NOMO-1 treated with dmso at 0.1 percent for 144 hours (cell line): ENCODE data around the gene MUC5B.

Experiments
- DNase-seq: peaks from one replicate; lab custom pipeline; 2025; ENCODE audit not compliant: unreplicated experiment; lab: John Stamatoyannopoulos, UW

Gene MUC5B

DNA sequence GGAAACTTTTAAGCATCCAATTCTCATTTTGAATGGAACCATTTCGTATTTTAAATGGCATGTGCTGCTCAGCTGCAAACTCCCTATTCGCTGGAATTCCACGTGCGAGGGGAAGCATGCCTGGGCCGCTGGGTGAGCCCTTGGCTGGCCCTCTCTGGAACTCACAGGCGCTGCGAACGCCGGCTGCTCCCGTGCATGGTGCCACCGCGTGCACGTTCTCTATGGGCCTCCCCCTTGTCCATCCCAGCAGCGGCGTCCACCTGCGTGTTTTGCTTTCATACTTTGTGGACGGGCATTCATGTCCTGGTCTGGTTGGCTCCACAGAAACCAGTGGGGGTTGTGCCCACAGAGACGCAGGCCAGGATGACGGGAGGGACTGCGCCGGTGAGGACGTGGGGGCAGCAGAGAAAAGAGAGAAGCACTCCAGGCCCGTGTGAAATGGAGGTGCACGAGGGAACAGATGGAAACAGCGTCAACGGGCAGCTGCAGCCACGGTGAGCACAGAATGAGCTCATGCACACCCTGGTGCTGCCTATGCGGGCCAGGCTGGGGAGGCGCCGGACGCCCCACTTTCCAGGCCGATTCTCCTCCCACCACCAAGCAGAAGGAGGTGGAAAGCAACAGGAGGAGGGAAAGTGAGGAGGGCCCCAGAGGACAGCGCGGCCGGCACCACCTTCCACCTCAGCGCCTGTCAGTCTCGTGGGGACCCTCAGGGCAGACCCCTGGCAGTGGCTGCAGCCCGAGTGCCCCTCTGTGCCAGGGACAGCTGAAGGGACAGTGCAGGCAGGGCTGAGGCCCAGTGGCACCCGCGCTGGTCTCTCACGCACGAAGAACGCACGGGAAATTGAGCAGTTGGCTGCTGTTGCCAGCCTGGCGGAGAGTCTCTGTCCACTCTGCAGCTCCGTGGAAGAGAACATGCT, 57.5 kb downstream of the MUC5B start:
- DNase-seq = no peak

DNA sequence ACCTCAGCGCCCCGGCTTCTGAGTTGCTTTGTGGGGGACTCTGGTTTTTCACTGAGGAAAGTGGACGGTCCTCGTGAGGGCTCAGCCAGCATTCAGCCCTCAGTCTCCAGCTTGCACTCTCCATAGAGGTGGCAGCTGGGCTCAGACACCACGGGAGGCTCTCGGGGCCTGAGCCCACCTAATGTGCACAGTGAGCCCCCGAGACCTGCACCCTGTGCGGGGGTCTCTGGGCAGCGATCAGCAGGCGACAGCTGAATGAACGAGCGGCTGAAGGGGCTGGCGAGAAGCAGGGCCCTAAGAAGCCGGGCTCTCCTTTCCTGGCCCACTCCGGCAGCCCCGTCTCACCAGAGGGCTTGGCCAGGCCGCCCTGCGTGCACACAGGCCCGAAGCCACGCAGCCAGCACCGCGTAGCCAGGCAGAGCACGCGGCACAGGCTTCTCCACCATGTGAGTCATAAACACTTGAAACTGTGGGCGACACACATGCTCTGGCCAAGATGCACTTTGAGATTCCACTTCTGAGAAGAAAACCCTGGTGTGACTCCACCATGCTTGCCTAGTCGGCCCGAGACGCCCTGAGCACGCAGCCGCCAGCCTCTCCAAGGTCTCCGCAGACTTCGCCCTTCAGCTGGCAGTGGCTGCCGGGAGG, 58.6 kb downstream of the MUC5B start:
- no peak for DNase-seq

DNA sequence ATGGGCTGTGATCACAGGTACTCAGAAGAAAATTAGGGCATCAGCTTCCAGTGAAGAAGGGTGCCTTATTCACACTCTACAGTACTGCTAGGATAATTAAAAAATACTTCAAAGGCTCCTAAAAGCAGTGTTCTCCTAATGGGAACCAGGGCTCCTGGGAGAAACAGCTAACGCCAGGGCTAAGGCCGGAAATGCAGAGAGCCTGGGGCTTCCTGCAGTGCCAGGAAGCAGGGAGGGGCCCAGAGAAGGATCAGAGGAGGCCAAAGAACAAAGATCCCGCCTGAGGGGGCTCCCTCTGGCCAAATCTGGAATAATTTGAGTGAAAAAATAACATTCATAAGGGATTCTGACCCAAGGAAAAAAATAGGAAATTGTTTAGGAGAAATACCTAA, 59.1 kb downstream of the MUC5B start:
- no peak for DNase-seq

DNA sequence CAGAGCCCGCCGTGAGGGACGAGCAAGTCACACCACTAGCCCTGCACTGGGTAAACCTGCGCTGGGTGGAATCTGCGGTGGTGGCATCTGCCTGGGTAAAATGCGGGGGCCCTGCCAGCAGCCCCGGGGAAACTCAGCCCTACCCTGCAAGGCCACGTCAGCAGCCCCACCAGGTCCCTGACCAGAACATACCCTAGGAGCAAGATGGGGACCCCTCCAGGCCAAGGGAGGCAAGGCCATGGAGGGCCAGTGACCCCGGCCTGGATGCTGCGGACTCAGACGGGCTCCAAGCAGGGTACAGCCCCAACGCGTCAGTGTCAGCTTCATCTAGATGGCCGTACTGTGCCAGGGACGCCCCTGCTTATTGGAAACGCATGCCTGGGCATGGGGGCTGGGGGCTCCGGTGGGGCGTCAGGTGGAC, 60.2 kb downstream of the MUC5B start:
- no peak for DNase-seq

DNA sequence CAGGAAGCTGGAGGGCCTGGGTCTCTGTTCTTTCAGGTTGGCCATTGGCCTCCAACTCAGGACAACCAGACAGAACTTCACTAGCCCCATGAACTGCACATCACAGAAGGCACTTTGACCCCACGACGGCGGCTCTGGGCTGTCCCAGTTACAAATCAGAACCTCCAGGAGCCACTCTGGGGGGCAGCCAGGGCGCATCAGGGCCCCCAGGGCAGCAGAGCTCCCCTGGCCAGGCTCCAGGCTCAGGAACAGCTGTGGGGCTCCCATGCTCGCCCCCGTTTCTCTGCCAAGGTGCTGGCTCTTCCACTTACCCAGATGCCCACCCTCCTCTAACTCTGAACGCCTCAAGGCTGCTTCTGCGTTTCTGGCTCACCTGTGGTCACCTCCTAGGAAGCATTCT, 61.0 kb downstream of the MUC5B start:
- DNase-seq = no peak

DNA sequence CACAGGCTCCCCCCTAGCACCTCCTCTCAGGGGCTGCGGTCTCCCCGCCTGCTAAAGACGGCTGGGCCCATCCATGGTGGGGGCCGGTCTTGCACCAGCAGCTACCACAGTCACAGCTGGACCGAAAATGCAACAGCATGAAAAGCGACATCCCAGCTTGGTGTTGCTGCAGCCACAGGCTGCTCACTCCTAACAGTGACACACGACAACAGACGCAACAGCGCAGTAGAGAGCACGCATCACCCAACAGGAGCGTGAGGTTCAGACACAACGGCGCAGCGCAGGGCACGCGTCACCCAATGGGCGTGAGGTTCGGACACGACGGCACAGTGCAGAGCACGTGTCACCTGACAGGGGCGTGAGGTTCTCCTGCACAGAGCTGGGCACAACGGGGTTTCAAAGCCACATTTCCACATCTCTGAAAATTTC, 62.5 kb downstream of the MUC5B start:
- no peak for DNase-seq

DNA sequence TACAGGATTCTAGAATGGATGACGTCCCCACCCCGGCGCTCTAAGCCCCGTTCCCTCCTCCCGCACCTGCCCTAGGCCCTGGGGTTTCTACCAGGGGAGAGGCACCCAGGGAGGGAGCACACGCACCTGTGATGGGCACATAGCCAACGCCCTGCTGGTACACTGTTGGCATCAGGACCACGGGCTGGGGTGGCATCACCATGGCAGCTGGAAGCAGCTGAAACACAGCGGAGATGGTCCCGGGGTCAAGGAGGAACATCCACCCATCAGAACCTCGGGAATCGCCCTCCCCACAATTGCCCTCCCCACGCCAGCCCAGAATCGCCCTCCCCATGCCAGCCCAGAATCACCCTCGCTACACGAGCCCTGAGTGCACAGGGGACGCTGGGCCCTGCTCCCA, 63.0 kb downstream of the MUC5B start:
- DNase-seq = no peak

DNA sequence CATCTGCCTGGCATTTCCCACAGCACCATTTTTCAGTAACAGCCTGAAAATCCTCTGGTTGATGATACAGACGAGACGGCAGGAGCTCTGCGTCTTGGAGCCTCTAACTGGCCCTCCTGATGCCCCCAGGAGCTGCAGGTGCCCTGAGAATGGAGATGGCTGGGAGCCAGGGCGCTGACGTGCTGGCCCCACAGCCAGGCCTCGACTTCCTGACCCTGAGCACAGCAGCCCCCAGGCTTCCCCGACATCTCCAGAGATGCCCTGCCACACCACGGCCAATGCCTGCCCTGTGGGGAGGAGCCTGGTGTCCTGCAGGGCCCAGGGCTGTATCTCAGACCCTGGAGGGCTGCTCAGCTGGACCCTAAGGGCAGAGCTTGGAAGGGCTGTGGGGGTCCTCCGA, 65.1 kb downstream of the MUC5B start:
- no peak for DNase-seq

DNA sequence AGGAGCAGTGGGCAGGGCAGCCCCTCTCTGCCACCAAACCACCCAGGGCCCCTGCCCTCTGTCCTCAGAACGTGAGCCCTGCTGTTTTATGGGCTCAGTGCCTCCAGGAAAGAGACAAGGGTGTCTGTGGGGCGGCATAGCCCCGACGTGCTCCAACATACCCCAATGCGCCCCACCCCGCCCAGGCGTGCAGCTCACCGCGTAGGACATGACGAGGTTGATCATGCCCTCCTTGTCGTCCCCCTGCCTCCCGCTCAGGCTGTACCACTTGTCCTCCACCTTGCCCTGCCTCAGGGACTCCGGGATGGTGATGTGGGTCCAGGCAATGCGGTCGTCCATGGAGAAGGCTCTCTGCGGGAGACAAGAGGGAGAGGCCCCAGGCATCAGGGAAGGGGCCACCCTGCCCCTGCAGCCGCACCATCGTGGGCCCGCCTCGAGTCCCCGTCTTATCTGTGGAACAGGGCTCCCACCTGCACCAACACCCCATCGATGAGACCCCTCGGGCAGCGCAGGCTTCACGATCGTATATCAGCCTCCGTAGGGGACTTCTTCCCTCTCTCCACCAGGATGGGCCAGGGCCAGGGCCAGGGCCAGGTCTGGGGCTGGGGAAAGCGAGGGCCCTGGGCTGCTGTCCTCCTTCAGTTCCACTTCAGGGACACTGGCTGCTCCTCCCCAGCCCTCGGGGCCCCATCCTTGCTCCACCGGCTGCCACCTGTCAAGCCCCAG, 65.7 kb downstream of the MUC5B start:
- DNase-seq = no peak

DNA sequence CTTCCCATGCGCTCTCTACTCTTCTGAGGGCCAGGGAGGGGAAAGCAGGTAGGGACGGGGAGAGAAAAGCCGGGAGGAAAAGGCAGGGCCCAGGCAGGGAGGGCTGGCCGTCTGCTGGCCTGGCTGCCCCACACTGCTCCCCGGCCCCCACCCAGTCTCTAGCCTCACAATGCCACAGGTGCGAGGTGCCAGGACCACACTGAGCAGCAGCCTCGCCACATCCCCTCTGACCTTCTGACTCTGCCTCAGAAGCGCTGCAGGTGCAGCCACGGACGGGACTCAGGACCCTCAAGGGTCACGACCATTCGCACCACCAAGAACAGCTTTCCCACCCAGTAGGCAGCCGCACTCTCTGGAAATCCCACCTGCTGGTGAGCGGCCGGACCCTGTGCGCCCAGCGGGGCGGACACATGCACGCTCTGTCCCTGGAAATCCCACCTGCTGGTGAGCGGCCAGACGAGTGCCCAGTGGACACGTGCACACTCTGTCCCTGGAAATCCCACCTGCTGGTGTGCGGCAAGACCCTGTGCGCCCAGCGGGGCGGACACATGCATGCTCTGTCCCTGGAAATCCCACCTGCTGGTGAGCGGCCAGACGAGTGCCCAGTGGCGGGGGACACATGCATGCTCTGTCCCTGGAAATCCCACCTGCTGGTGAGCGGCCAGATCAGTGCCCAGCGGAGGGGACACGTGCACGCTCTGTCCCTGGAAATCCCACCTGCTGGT, 66.5 kb downstream of the MUC5B start:
- no peak for DNase-seq

DNA sequence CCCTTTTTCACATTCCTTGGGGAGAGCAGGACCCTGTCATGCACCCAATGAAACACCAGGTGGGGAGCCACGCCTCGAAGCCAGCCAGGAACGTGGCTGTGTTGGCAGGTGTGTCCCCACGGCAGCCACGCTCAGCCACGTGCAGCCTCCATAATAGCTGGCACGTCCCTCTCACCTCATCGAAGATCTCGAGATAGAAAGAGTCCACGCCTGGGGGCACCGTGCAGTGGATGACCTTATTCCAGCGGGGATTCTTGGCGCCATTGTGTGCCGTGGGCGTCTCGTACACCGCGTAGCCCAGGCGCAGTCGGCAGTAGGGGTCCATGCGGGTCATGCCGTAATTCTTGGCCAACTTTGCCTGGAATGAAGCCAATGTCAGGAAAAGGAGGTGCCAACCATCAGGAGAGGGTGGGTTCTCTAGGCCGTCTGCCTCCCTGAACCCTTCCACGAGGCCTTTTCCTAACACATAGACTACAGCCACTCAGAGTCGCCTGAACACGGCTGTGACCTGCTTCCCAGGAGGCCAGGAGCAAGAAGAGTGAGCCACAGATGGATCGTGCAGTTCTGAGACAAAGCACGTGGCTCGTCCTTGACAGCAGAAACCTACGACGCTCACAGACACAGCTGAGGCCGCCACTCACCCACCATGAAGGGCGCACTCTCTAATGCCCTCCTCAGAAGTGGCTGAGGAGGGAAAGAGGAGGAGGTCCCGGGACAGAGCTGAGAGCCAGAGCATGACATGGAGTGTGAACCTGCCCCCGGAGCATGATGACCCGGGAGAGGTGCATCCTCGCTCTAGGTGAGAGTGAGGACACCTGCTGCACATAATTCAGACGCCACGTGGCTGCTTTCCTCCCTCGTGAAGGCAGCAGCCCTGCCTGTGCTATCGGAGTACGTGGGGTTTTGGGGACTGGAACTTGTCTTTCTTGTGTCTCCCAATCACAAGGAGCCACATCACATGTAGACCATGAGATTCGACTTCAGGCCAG, 67.5 kb downstream of the MUC5B start:
- no peak for DNase-seq

DNA sequence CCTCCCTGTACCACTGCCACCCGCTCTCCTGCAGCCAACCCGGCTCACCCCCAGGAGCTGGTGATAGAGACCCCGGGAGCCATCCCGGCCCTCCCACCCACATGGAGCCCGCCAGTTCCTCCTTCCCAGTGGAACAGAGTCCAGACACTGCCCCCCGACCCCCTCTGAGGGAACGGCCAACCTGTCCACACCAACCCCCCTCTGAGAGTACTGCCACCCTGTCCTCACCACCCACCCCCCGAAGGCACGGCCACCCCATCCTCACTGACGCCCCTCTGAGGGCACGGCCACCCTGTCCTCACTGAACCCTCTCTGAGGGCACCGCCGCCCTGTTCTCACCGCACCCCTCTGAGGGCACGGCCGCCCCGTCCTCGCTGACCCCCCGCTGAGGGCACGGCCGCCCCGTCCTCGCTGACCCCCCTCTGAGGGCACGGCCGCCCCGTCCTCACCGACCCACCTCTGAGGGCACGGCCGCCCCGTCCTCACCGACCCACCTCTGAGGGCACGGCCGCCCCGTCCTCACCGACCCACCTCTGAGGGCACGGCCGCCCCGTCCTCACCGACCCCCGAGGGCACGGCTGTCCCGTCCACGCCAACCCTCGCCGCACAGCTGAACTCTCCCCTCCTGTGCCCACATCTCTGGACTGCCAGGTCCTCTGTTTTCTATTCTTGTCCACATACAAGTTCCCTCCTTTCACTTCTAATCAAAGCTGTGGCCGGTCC, 68.6 kb downstream of the MUC5B start:
- no peak for DNase-seq

DNA sequence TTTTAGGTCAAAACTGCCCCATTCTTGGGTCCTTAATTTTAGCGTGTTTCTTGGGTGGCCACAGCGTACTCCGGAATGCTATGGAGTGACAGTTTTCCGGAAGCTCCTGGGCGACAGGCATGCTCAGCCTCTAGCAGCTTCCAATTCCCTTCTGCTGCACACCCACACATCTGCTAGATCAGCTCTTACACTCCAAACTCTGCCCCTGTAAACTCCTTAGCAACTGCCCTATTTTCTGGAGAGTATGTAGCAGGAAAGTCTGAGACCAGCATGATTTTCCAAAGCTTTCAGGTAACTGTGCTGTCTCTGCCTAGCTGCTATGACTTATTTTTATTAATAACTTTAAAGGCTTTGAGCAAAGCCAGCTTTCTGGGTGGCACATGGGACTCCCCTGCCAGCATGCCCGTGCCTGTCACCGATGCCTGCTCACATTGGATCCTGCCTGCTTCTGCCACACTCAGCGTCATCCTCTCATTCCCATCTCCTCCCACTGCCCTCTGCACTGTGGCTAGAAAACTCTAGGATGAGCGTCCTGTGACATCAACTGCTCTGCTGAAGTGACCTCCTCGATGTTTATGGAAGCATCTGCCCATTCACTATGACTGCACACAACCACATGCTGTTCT, 69.3 kb downstream of the MUC5B start:
- no peak for DNase-seq

DNA sequence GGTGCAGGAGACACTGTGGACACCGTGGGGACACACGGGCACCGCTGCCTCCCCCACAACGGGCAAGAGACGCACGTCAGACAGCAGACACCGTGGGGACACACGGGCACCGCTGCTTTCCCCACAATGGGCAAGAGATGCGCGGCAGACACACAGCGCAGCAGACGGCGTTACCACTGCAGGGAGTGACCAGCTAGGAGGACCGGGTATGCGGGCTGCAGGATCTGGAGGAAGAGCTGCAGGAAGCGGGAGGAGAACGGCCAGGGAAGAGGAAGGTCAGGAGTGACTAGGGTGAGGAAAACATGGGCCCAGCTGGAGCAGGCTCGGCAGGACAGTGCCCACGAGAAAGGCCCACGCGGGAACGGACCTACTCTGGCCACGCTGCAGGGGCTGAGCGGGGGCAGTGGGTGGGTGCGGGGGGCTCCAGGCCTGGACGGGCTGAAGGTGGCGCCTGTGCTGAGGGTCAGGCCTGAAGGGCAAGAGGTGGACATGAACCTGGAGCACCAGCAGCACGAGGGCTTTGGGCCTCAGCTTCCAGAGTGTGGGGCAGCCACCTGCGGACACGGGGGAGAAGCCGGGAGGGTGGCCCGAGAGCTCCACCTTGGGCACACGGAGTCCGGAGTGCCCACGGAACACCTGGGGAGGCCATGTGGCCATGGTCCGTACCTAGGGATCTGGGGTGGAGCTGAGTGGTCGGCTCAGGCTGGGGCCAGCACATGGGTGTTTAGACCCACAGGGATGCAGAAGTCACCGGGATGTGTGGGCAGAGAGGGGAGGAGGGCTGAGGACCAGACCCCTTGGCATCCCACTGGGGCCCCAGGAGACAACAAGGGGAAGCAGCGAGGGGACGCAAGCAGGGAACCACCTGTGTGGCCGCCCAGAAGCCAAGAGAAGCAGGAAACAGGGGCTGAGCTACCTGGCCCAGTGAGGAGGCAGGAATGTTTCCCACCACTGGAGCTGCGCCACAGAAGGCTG, 70.1 kb downstream of the MUC5B start:
- DNase-seq = no peak

DNA sequence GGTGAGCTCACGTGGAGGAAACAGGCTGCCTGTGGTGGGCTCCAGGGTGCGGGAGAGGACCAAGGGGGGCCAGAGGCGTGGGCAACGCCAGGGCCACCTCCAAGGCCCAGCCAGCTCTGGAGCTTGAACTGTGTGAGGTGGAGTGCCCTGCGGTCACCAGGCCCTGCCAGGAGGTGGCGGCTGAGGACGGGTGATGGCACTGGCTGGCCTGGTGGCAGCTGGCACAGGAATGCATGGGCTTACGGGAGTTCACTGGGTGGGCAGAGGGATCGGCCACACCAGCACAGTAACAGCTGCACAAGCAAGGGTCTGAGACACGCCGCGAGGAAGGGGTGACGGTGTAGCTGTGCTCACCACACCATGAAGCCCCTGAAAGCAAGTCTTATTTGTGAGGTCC, 70.8 kb downstream of the MUC5B start:
- DNase-seq = no peak

DNA sequence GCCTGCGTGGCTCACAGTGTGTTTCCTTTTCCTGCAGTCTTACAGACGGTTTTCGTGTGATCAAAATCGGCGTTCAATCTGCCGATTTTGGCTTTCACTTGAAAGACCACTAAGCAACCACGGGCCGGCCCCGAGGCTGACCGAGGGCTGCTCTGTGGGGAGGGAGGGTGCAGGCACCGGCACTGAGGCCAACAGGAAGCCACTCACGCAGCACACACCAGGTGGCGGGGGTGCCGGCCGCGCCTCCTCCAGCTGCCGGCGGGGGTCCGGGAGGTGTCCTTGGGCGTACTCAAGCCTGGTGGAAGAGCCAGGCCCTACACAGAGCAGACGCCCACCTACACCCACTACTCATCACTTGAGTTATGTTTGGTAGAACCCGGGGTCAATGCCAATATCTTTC, 72.2 kb downstream of the MUC5B start:
- DNase-seq = no peak

DNA sequence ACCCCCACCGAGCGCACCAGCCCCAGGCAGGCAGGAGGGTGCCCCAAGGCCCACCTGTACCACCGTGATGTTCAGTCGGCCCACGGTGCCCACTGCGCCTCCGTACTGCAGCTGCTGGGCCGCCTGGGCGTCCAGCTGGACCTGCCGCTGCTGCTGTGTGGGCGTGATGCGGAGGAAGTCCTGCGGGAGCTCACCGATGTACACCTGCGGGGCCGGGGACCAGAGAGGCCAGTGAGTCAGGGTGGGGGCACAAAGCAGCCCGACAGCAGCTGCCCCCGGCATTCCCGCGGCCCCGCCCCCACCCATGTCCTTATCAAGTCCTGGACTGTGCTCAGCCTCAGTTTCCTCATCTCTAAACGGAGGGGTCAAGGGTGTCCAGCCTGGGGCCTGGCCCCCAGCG, 72.7 kb downstream of the MUC5B start:
- DNase-seq = no peak

DNA sequence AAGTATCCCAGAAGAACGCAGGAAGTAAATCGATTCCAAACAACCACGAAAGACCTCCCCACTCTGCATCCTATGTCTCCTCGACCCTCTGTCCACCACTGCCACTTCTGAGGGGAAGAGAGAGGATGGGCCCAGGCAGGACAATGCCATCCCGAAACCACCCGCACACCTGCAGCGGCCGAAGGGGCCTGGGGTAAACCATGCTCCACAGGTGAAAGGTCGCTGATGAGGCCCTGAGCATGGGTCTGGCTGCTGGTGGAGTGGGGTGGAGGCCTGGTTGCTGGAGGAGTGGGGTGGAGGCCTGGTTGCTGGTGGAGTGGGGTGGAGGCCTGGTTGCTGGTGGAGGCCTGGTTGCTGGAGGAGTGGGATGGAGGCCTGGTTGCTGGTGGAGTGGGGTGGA, 73.4 kb downstream of the MUC5B start:
- no peak for DNase-seq
